GM13976 (cell line): ENCODE measurements around the gene PCDHB15.

Source experiments
- DNase-seq: peaks from one replicate; pipeline ENCODE4 v3.0.0; 2012; ENCODE audit warnings: low spot score
- CTCF ChIP-seq: IDR thresholded peaks from 2 replicates; pipeline ENCODE4 v1.5.1; 2012; ENCODE audit warnings: borderline replicate concordance, mild to moderate bottlenecking; ENCODE audit not compliant: insufficient read depth; ENCODE audit errors: extremely low read depth, missing control alignments, control extremely low read depth
- in situ Hi-C: fragments of 300-500 bp; cut with MboI; formaldehyde crosslinking; loops from one replicate; pipeline ENCODE4 v1.12.0; 2022; ENCODE audit warnings: low sequenced_read_pairs, mixed read lengths, inconsistent platforms; ENCODE audit not compliant: unreplicated experiment

Gene PCDHB15

GRCh38 chr5:141250576-141250975, 5.4 kb downstream of the PCDHB15 start:
- in situ Hi-C loops: no loop called here
- no peak for DNase-seq

GRCh38 chr5:141258464-141258863, 13.3 kb downstream of the PCDHB15 start:
- in situ Hi-C loops: no loop called here
- TF ChIP-seq CTCF: no peak
- DNase-seq: no peak

More at GRCh38 chr5:141250576-141250975, 5.4 kb downstream of the PCDHB15 start:
- TF ChIP-seq CTCF: no peak

GRCh38 chr5:141258948-141259347, 13.8 kb downstream of the PCDHB15 start:
- no peak for TF ChIP-seq CTCF
- no peak for DNase-seq
- in situ Hi-C loops: no loop called here

- in situ Hi-C loops: no loop called here
- DNase-seq: no peak
Measured at GRCh38 chr5:141260458-141261237, 15.5 kb downstream of the PCDHB15 start.

GRCh38 chr5:141261238-141261546, 16.0 kb downstream of the PCDHB15 start:
- no peak for DNase-seq
- in situ Hi-C loops: no loop called here
- TF ChIP-seq CTCF: no peak

More at GRCh38 chr5:141260458-141261237, 15.5 kb downstream of the PCDHB15 start:
- TF ChIP-seq CTCF: no peak

GRCh38 chr5:141269195-141269594, 24.0 kb downstream of the PCDHB15 start:
- no peak for DNase-seq
- no peak for TF ChIP-seq CTCF
- in situ Hi-C loops: no loop called here
